Activated CD4-positive, alpha-beta T cell treated with anti-CD3 and anti-CD28 coated beads for 36 hours (primary cell): ENCODE data around the gene AHNAK. TPM values are rescaled to one million over a fixed set of nuclear protein-coding genes. Genes with fewer than 3 reads are reported as not detected.
"Not testable (repeated sequence)": the region's sequence is repeated elsewhere in the genome, so short reads cannot be mapped to it uniquely, and the experiment has no call there.

ENCODE experiments used
- ATAC-seq: fragments of 200-7000 bp; cut with Tn5 transposase; one replicate; pipeline ENCODE4 v1.10.0; 2021; ENCODE audit warnings: mild to moderate bottlenecking, moderate library complexity
- CTCF ChIA-PET: fragments of 350-600 bp; sonication (Branson Sonifier 250); formaldehyde crosslinking; loops from one replicate; lab custom pipeline; 2021; ENCODE audit warnings: antibody characterized with exemption; lab: Charles Lee
- POLR2A ChIA-PET: fragments of 350-600 bp; sonication (Branson Sonifier 250); formaldehyde crosslinking; loops from one replicate; lab custom pipeline; 2021; ENCODE audit warnings: antibody characterized with exemption, inconsistent platforms; lab: Charles Lee
- DNase-seq: peaks from one replicate; pipeline ENCODE4 v3.0.0-alpha.2; 2020
- H3K27ac Mint-ChIP-seq: one replicate; pipeline ENCODE4 v1.8.0; 2021; ENCODE audit warnings: mixed read lengths
- H3K27me3 Mint-ChIP-seq: one replicate; pipeline ENCODE4 v1.8.0; 2021; ENCODE audit warnings: mixed read lengths
- H3K36me3 Mint-ChIP-seq: one replicate; pipeline ENCODE4 v1.8.0; 2021; ENCODE audit warnings: low read depth, mixed read lengths
- H3K4me1 Mint-ChIP-seq: one replicate; pipeline ENCODE4 v1.8.0; 2021; ENCODE audit warnings: mixed read lengths
- H3K4me3 Mint-ChIP-seq: one replicate; pipeline ENCODE4 v1.8.0; 2021; ENCODE audit warnings: mild to moderate bottlenecking, moderate library complexity, mixed read lengths
- H3K9me3 Mint-ChIP-seq: one replicate; pipeline ENCODE4 v1.8.0; 2021; ENCODE audit warnings: low read depth, mixed read lengths
- intact Hi-C, 2 experiments: fragments of 100-400 bp; cut with DNase I in 1 of 2; cut with micrococcal nuclease in 1 of 2; formaldehyde crosslinking; loops; one replicate each; pipeline versions ENCODE4 v1.14.2 to v1.15.1; 2022 to 2024; cut with DNase I, micrococcal nuclease
- total RNA-seq, 2 experiments: library from RNA; stranded (reverse); gene quantifications; one replicate each; pipeline ENCODE4 v1.2.3, GENCODE V29; 2021

Gene AHNAK
- total RNA-seq, 2 experiments from 2014 or later = 47.3 to 54.7 TPM

- Mint-ChIP-seq H3K4me1 (peaks cover 43% of the 10 kb centered on the region), H3K27me3 (no peaks in the 10 kb centered on the region), H3K4me3 (peak within 1 kb of the TSS; percentile 93), H3K9me3 (no peaks in the 10 kb centered on the region), H3K27ac (peak within 1 kb of the TSS; percentile 97), H3K36me3 (peaks cover 65% of the 10 kb centered on the region)
- DNase-seq (peak; percentile 99), ATAC-seq (peak; percentile 97)
- POLR2A ChIA-PET = interaction anchor here (0.6 to 2.5 kb wide), 27 partner anchors 9 to 308 kb away, joined by 3 to 59 read pairs (median 4); partner anchors contain the start of genes C11orf98, CSKMT, GANAB and HNRNPUL2
- intact Hi-C loops = loop anchor here (1.0 to 5.0 kb wide), 12 partner anchors 17 to 451 kb away; partner anchors contain the start of genes TUT1 (in 2 of the 2), C11orf98 (in 1 of the 2), CSKMT (in 1 of the 2) and EML3 (in 1 of the 2)
- CTCF ChIA-PET = interaction anchor here (0.6 to 4.7 kb wide), 17 partner anchors 8 to 307 kb away, joined by 3 to 24 read pairs (median 4); partner anchors contain the start of genes C11orf98, CSKMT, SLC3A2 and TUT1
These were observed 27.2 kb upstream of the AHNAK start, which contains the start of gene EEF1G for GRCh38 chr11:62573592-62574362. TSS of gene EEF1G (minus strand) at chr11:62573891. CDS start at chr11:62573842, 49 bp downstream.

- H3K4me1 Mint-ChIP-seq = peaks cover 48% of the 10 kb centered on the region
- intact Hi-C loops = loop anchor here (1.0 to 5.0 kb wide), 5 partner anchors 16 to 451 kb away; partner anchors contain the start of genes GANAB (in 1 of the 2) and INCENP (in 1 of the 2)
- peaks cover 68% of the 10 kb centered on the region for H3K36me3 Mint-ChIP-seq
- DNase-seq (peak; percentile 48), ATAC-seq (no peak)
- no peaks in the 10 kb centered on the region for H3K9me3 Mint-ChIP-seq
- no peaks in the 10 kb centered on the region for H3K27me3 Mint-ChIP-seq
- peak overlapping the region; percentile 97 for H3K27ac Mint-ChIP-seq
- ChIA-PET POLR2A (interaction anchor here (0.6 to 2.5 kb wide), 24 partner anchors 10 to 308 kb away, joined by 3 to 59 read pairs (median 4); partner anchors contain the start of genes C11orf98, CSKMT, GANAB and HNRNPUL2), CTCF (interaction anchor here (0.6 to 4.7 kb wide), 16 partner anchors 8 to 308 kb away, joined by 3 to 24 read pairs (median 4); partner anchors contain the start of genes BSCL2, SLC3A2 and TUT1)
- H3K4me3 Mint-ChIP-seq = peak overlapping the region; percentile 93
These were observed 26.5 kb upstream of the AHNAK start for GRCh38 chr11:62573006-62573591.

- peaks cover 69% of the 10 kb centered on the region for H3K36me3 Mint-ChIP-seq
- peaks cover 50% of the 10 kb centered on the region for H3K4me1 Mint-ChIP-seq
- H3K27me3 Mint-ChIP-seq = no peaks in the 10 kb centered on the region
- no peaks in the 10 kb centered on the region for H3K9me3 Mint-ChIP-seq
- H3K27ac Mint-ChIP-seq = peak overlapping the region; percentile 97
- ChIA-PET POLR2A (interaction anchor here (0.7 to 2.5 kb wide), 4 partner anchors 15 to 284 kb away, joined by 3 to 16 read pairs (median 4); partner anchors contain the start of genes C11orf98 and CSKMT), CTCF (interaction anchor here (0.7 to 4.7 kb wide), 6 partner anchors 15 to 178 kb away, joined by 3 to 24 read pairs (median 4); partner anchors contain the start of genes BSCL2 and TUT1)
- ATAC-seq = no peak
- no peak for DNase-seq
- intact Hi-C loops = loop anchor here (2.0 to 5.0 kb wide), 2 partner anchors 16 to 450 kb away; partner anchors contain the start of gene INCENP (in 1 of the 2)
- H3K4me3 Mint-ChIP-seq = peak overlapping the region; percentile 93
These were observed 25.8 kb upstream of the AHNAK start for GRCh38 chr11:62572431-62572830.

- intact Hi-C loops = loop anchor here in 1 of 2 experiments (5.0 kb wide), 1 partner anchor 449 kb away; the partner anchor contains the start of gene INCENP
- Mint-ChIP-seq H3K27ac (peak overlapping the region; percentile 97), H3K36me3 (peaks cover 72% of the 10 kb centered on the region), H3K4me3 (peak overlapping the region; percentile 93), H3K4me1 (peaks cover 60% of the 10 kb centered on the region)
- ATAC-seq, DNase-seq, H3K27me3 Mint-ChIP-seq, POLR2A ChIA-PET, H3K9me3 Mint-ChIP-seq: not testable (repeated sequence)
- CTCF ChIA-PET = interaction anchor here (0.6 to 4.7 kb wide), 2 partner anchors 29 to 40 kb away, joined by 3 to 24 read pairs; no protein-coding TSS in a partner anchor
These were observed 24.9 kb upstream of the AHNAK start for GRCh38 chr11:62571493-62571892.

- peaks cover 78% of the 10 kb centered on the region for H3K36me3 Mint-ChIP-seq
- not testable (repeated sequence) for H3K9me3 Mint-ChIP-seq, H3K27me3 Mint-ChIP-seq, DNase-seq, ATAC-seq
- CTCF ChIA-PET = interaction anchor here (1.2 to 4.7 kb wide), 4 partner anchors 20 to 146 kb away, joined by 4 to 24 read pairs (median 8); partner anchors contain the start of genes EML3, ROM1 and TUT1
- H3K4me3 Mint-ChIP-seq = peak overlapping the region; percentile 93
- POLR2A ChIA-PET = interaction anchor here (0.6 kb wide), 1 partner anchor 1637 kb away, joined by 8 read pairs; no protein-coding TSS in a partner anchor
- peak overlapping the region; percentile 97 for H3K27ac Mint-ChIP-seq
- H3K4me1 Mint-ChIP-seq = peaks cover 65% of the 10 kb centered on the region
- intact Hi-C loops = loop anchor here in 1 of 2 experiments (5.0 kb wide), 1 partner anchor 449 kb away; the partner anchor contains the start of gene INCENP
These were observed 24.3 kb upstream of the AHNAK start for GRCh38 chr11:62570903-62571302.

GRCh38 chr11:62569611-62570010 lies 23.0 kb upstream of the AHNAK start:
- H3K27ac Mint-ChIP-seq = peak overlapping the region; percentile 24
- H3K4me1 Mint-ChIP-seq = peaks cover 64% of the 10 kb centered on the region
- CTCF ChIA-PET = interaction anchor here (0.7 to 2.4 kb wide), 8 partner anchors 10 to 1115 kb away, joined by 3 to 15 read pairs (median 4); partner anchors contain the start of genes EML3, ROM1 and TUT1
- H3K36me3 Mint-ChIP-seq = peaks cover 85% of the 10 kb centered on the region
- POLR2A ChIA-PET = interaction anchor here (0.6 to 1.4 kb wide), 3 partner anchors 13 to 30 kb away, joined by 3 to 6 read pairs (median 5); no protein-coding TSS in a partner anchor
- no peaks in the 10 kb centered on the region for H3K9me3 Mint-ChIP-seq
- H3K4me3 Mint-ChIP-seq = no peak overlapping the region
- no peaks in the 10 kb centered on the region for H3K27me3 Mint-ChIP-seq
- intact Hi-C loops = loop anchor here in 1 of 2 experiments (5.0 kb wide), 1 partner anchor 447 kb away; the partner anchor contains the start of gene INCENP
- DNase-seq (no peak), ATAC-seq (no peak)

GRCh38 chr11:62567018-62567633 lies 20.5 kb upstream of the AHNAK start:
- DNase-seq (no peak), ATAC-seq (peak; percentile 38)
- H3K9me3 Mint-ChIP-seq = no peaks in the 10 kb centered on the region
- ChIA-PET POLR2A (interaction anchor here (2.2 kb wide), 1 partner anchor 10 kb away, joined by 7 read pairs; no protein-coding TSS in a partner anchor), CTCF (interaction anchor here (0.5 to 2.3 kb wide), 5 partner anchors 8 to 283 kb away, joined by 4 to 7 read pairs (median 4); no protein-coding TSS in a partner anchor)
- peaks cover 61% of the 10 kb centered on the region for H3K4me1 Mint-ChIP-seq
- intact Hi-C loops = no loop called here
- H3K36me3 Mint-ChIP-seq = peaks cover 68% of the 10 kb centered on the region
- no peak overlapping the region for H3K4me3 Mint-ChIP-seq
- H3K27me3 Mint-ChIP-seq = no peaks in the 10 kb centered on the region
- H3K27ac Mint-ChIP-seq = peak overlapping the region; percentile 73

GRCh38 chr11:62566247-62566646 lies 19.6 kb upstream of the AHNAK start:
- Mint-ChIP-seq H3K27me3 (no peaks in the 10 kb centered on the region), H3K9me3 (no peaks in the 10 kb centered on the region), H3K4me1 (peaks cover 59% of the 10 kb centered on the region), H3K27ac (peak overlapping the region; percentile 68), H3K4me3 (no peak overlapping the region), H3K36me3 (peaks cover 65% of the 10 kb centered on the region)
- ATAC-seq (no peak), DNase-seq (no peak)
- ChIA-PET CTCF (interaction anchor here (0.5 to 2.3 kb wide), 5 partner anchors 9 to 284 kb away, joined by 3 to 7 read pairs (median 4); no protein-coding TSS in a partner anchor), POLR2A (interaction anchor here (0.7 to 2.2 kb wide), 2 partner anchors 9 to 27 kb away, joined by 3 to 7 read pairs; no protein-coding TSS in a partner anchor)
- intact Hi-C loops = no loop called here

GRCh38 chr11:62565100-62565802 lies 18.6 kb upstream of the AHNAK start:
- CTCF ChIA-PET = interaction anchor here (0.6 to 2.3 kb wide), 7 partner anchors 8 to 192 kb away, joined by 3 to 7 read pairs (median 3); partner anchors contain the start of gene EEF1G

More at GRCh38 chr11:62565100-62565802, 18.6 kb upstream of the AHNAK start:
- H3K9me3 Mint-ChIP-seq = no peaks in the 10 kb centered on the region
- POLR2A ChIA-PET = interaction anchor here (1.7 to 2.2 kb wide), 2 partner anchors 8 to 140 kb away, joined by 7 to 14 read pairs; no protein-coding TSS in a partner anchor
- peaks cover 60% of the 10 kb centered on the region for H3K4me1 Mint-ChIP-seq
- ATAC-seq (no peak), DNase-seq (no peak)
- intact Hi-C loops = no loop called here
- peak overlapping the region; percentile 45 for H3K27ac Mint-ChIP-seq
- no peaks in the 10 kb centered on the region for H3K27me3 Mint-ChIP-seq
- H3K4me3 Mint-ChIP-seq = no peak overlapping the region
- peaks cover 67% of the 10 kb centered on the region for H3K36me3 Mint-ChIP-seq
